GM12892 (cell line): ENCODE measurements around the gene MPZL1.

Source experiments
- DNase-seq: peaks from one replicate; pipeline ENCODE4 v3.0.0; 2011; ENCODE audit not compliant: insufficient read length
- FAIRE-seq: peaks from 2 replicates; lab custom pipeline; 2011; peaks lifted over from hg19 to GRCh38; lab: Jason Lieb, UNC
- POLR2A ChIP-seq: IDR thresholded peaks from 2 replicates; pipeline ENCODE4 v1.6.1; 2011; ENCODE audit warnings: low read depth, low read length, control low read depth
- POLR2AphosphoS5 ChIP-seq: IDR thresholded peaks from 2 replicates; pipeline ENCODE4 v1.6.1; 2011; ENCODE audit warnings: low read depth, low read length, control low read depth
- TAF1 ChIP-seq: IDR thresholded peaks from 2 replicates; pipeline ENCODE4 v1.6.1; 2011; ENCODE audit warnings: low read depth, mild to moderate bottlenecking, control low read depth, low read length, borderline replicate concordance

MPZL1 gene

DNA sequence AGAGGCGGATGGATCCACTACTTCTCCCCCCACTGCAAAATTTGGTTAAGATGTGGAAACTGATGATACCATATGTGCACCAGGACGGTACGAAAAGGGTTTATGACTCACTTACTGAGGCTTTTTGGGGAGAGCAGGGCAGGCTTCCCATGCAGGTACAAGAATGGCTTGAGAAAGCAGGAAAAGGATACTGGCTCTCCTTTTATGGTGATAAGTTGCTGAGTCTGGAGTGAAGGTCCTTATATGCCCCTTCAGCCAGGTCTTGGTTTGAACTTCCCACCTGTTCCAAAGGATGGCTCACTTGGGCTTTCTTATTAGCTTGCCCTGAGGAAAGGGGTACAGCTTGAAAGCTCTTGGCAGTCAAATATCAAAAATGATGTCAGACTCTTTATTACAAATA is 23.1 kb downstream of the MPZL1 start:
- DNase-seq, result no peak
- no peak for TF ChIP-seq POLR2AphosphoS5
- no peak for TF ChIP-seq POLR2A
- TF ChIP-seq TAF1, result no peak
- no peak for FAIRE-seq

DNA sequence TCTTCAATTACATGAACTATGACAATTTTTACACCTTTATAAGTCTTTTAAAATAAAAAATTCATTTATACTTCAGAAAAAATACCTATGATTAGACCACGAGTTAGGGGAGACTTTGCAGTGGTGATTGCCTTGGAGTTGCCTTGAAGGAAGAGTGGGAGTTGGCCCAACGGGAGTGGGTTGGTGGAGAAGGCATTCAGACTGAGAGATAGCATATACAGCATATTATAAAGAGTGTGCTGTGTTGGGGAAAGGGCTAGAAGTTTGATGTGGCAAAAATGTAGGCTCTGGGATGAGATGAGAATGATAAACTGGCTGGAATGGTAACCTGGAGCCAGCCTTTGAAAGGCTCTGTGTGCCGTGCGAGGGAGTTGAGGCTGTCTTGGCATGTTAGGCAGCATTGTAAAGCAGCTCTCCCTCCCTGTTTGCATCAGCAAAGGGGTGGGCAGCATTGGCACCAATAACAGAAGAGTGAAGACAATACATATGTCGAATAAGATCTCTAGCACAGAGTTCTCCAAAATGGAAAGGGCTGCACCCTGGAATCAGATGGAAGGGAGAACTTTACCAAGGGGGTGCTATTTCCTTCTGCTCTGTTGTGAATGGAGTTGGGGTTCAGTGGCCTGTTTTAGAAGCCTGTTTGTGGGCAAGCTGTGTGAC is 24.4 kb downstream of the MPZL1 start:
- TF ChIP-seq POLR2AphosphoS5 (no peak), POLR2A (no peak), TAF1 (no peak)
- FAIRE-seq, result no peak

DNA sequence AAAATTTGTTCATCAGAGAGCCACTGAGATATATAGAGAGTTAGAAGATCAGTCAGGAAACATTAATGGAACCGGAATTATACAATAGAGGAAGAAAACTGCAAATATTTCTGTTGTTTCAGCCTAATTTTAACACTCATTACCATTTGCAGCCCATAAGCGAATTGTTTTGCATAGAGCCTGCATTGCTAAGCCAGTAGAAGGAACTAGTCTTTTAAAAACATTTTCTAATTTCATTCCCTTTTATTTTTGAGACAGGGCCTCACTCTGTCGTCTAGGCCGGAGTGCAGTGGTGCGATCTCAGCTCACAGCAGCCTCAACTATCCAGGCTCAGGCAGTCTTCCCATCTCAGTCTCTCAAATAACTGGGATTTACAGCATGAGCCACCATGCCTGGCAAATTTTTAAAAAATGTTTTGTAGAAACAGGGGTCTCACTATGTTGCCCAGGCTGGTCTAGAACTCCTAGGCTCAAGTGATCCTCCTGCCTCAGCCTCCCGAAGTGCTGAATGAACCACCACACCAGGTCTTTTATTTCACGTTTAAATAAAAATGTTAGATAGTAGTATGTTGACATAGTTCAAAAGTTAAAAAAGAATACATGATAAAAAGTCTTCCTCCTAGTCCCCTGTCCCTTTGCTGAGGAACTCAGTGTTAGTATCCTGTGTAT is 25.3 kb downstream of the MPZL1 start:
- FAIRE-seq, result no peak
- no peak for TF ChIP-seq TAF1
- TF ChIP-seq POLR2A, result no peak
- no peak for TF ChIP-seq POLR2AphosphoS5
- DNase-seq, result no peak

More for the DNA sequence above, 24.4 kb downstream of the MPZL1 start:
- DNase-seq, result no peak

DNA sequence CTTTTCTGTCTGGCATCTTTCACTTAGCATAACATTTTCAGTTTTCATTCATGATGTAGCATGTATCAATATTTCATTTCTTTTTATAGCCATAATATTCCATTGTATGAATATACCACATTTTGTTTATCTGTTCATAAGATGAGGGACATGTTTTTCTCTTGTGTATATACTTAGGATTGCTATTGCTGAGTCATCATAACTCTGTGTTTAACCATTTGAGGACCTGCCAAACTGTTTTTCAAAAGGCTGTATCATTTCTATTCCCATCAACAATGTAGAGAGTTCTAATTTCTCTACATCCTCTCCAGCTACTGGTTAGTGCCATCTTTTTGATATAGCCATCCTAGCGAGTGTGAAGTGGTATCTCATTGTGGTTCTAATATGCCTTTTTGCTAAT is 26.2 kb downstream of the MPZL1 start:
- TF ChIP-seq POLR2A (no peak), POLR2AphosphoS5 (no peak), TAF1 (no peak)
- FAIRE-seq (peak; percentile 58), DNase-seq (no peak)

DNA sequence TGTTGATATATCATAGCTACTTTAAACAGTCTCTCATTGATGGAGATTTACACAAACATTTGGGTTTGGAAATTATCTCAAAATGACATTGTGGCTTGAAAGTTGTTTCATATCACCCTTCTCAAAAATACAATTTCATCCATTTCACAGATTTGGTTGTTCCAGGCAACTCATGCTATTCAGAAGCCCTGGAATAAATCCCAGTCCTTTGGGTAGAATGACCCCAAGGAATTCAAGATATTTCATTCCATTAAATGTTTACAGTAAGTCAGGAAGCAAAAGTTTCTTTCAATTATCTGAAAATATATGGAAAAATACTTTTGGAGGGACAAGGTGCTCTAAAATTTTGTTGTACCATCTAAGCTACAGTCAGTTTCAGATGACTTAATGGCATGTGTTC is 27.1 kb downstream of the MPZL1 start:
- no peak for DNase-seq
- FAIRE-seq, result no peak
- TF ChIP-seq POLR2AphosphoS5 (no peak), TAF1 (no peak), POLR2A (no peak)

DNA sequence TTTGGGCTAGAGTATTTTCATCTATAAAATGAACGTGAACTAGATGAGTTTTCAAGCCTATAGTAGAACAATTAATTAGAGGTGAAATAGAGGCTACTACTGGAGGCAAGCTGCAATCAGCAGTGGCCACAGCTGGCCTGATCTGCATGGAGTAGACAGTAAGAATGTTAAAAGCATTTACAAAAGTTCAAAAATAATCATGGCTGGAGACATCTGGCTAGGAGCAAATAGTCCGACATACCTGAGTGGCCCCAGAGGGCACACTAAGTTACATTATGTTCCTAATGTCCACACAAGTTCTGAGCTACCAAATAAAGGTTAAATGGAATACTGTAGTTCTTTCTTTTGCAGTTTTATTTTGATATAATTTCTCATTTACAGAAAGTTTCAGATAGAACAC is 28.0 kb downstream of the MPZL1 start:
- TF ChIP-seq POLR2A, result no peak
- TF ChIP-seq POLR2AphosphoS5, result no peak
- no peak for TF ChIP-seq TAF1
- DNase-seq, result no peak
- no peak for FAIRE-seq

DNA sequence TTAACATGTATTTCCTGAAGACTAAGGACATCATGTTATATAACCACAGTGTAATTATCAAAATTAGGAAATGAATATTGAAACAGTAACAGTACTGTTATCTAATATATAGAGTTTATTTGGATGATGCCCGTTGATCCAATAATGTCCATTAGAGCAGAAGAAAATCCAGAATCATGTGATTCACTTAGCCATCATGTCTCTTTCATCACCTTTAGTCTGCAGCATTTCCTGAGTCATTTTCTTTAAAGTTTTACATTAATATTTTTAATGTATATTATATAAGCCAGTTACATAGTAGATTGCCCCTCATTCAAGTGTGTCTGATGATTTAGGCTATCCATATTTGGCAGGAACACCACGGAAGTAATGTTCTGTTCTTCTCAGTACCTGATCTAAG is 28.9 kb downstream of the MPZL1 start:
- no peak for TF ChIP-seq POLR2AphosphoS5
- TF ChIP-seq TAF1, result no peak
- TF ChIP-seq POLR2A, result no peak
- FAIRE-seq (no peak), DNase-seq (no peak)

DNA sequence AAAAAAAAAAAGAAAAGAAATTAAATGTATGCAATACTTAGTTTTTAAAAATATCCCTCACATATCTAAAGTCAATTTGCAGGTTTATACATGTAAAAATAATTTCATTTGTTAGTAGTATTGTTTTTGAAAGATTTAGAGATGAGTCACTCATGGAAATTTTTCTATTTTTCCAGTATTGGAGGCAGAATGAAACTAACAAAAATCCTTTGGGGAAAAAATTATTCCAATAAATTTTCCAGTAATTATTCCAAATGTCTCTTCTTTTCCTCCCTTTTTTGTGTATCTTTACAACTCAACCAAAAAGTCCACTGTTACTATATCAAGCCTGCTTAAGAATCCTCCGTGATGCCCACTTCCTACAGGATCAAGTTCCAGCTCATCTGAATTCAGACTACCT is 29.9 kb downstream of the MPZL1 start:
- FAIRE-seq, result no peak
- TF ChIP-seq POLR2A (no peak), POLR2AphosphoS5 (no peak), TAF1 (no peak)
- no peak for DNase-seq

DNA sequence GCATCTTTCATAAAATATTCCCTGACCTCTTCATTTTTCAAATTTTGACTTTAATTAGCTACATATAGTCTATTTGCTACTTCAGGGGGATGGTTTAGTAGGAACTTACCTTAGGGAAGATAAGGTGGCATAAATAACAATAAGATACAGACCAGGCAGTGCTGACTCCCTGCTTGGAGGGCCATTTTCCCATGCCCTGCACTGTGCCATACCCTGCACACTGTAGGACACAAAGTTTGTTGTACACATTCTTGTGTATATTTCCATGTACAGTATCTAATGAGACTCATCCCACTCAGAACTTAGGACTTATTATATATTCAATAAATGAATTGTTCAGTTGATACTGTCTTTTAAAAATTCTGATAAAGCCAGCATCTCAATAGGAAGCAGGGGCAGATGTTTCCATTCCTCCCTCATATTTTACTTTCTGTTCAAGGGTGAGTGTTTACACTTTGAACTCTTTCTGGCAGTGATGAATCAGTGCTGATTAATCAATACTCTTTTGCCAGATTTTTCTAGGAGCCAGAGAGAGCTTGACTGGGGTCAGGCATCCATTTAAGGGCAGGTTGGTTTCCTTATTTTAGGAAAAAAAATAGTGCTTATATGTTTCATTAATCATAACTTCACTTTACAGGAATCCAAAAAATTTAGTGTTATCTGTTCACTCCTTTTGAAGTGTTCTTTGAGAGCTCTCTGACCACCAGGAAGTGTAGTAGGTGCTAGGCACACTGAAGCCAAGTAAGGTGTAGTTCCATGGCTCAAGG is 30.6 kb downstream of the MPZL1 start:
- FAIRE-seq (peak; percentile 65), DNase-seq (no peak)
- TF ChIP-seq POLR2AphosphoS5, result no peak
- TF ChIP-seq POLR2A, result no peak
- TF ChIP-seq TAF1, result no peak

DNA sequence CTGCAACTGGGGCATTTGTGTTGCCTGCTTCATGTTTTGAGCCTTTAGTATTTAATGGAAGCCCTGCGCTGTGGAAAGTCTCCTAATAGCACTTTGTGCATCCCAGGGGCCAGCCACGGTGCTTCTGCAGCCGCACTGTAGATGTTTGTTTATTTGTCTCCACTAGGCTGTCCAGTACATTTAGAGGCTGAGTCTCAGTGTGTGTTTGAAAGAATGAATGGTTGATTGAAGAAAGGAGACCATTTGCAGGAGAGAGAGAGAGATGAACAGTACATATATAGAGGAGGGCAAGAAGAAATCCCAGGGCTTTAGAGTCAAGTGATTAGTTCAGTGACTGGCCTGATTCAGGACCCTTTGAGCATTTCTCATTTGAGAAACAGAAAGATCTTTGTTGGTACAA is 33.9 kb downstream of the MPZL1 start:
- TF ChIP-seq TAF1 (no peak), POLR2A (no peak), POLR2AphosphoS5 (no peak)
- no peak for FAIRE-seq
- DNase-seq, result no peak

DNA sequence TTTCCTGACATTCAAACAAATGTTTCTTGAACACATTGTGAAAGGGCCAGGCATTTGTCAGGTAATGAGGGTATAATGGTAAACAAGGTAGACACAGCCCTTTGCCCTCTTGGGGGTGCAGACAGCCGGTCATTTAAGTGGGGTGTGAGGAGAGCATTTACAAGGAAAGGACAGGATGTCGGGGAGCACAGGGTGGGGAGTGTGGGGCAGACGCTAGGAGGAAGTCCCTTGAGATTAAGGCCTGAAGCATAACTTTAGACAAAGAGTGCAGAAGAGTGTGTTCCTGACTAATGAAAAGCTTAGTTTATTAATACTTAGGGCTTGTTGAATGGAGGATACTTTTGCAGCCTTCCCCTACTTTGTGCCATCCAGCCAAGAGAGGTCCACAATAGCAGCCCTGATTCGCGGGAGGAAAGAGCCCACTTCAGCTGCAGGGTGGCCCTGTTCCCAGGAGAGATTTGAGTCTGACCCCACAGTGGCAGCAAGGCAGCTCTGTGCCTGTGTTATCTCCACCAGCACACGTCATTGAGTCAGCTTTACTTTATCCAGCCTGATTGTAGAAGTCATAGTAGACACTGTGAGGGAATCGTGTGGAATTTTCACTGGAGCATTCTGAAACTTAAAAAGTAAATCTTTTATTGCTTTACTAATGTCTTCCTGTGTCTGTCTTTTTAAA is 35.1 kb downstream of the MPZL1 start:
- FAIRE-seq, result no peak
- no peak for DNase-seq
- TF ChIP-seq POLR2A (no peak), POLR2AphosphoS5 (no peak), TAF1 (no peak)
